GM21786 (cell line): ENCODE data around the gene HAPLN2.
"Not testable (repeated sequence)": the region's sequence is repeated elsewhere in the genome, so short reads cannot be mapped to it uniquely, and the experiment has no call there.

ENCODE experiments used
- ATAC-seq: cut with Tn5 transposase; IDR thresholded peaks from one replicate; pipeline ENCODE4 v1.9.1; 2021; ENCODE audit not compliant: unreplicated experiment

HAPLN2 gene

GRCh38 chr1:156618853-156619581 is at the start of gene HAPLN2:
HAPLN2 (plus strand) TSS chr1:156619415; CDS start chr1:156623491, 4,076 bp downstream.
- no peak for ATAC-seq

- ATAC-seq = no peak
These were observed 47.9 kb upstream of the HAPLN2 start for GRCh38 chr1:156571261-156571852.

- peak; percentile 78 for ATAC-seq
These were observed 47.1 kb upstream of the HAPLN2 start, which contains the start of gene IQGAP3 for GRCh38 chr1:156571919-156572662. IQGAP3 (minus strand) TSS chr1:156572565; CDS start chr1:156572529, 36 bp downstream.

GRCh38 chr1:156572663-156573018 is 46.6 kb upstream of the HAPLN2 start:
- no peak for ATAC-seq

DNA sequence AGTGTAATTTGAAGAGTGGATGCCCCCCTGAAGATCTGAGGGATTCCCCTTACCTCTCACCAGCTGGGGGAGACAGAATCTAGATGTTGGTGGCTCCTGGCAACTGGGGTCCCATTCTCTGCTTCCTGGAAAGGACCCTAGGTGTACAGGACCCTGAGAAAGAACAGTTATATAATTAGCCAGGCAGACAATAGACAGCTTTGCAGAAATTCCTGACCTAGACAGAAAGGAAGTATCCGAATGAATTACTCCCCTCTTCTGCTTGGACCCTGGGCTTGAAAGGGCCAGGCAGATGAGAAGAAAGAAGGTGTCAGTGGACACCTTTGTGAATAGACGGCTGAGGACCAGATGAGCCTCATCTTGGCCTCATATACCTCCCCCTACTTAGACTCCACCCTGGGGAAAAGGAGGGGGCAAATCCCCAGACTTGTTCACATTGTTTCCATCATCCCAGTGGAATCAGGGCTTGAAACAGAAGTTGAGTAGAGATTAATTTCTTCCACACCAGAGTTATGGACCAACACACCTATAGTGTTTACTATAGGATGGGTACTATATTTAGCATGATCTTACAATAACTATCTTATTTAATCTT is 45.1 kb upstream of the HAPLN2 start:
- no peak for ATAC-seq

DNA sequence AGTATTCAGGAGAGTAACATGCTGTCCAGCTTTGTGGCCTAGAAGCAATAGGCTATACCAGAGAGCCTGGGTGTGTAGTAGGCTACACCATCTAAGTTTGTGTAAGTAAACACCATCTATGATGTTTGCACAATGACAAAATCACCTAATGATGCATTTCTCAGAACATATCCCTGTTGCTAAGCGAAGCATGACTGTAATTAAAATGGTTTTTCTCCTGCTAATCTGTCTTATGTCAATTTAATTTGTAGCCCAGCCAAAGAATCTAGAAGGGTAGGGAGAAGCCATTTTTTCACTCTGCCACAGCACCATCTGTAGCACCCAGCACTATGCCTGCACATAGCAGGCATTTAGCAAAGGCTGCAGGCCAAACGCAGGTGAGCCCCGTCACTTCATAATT is 41.7 kb upstream of the HAPLN2 start:
- ATAC-seq = no peak

- ATAC-seq = no peak
These were observed 41.2 kb upstream of the HAPLN2 start for GRCh38 chr1:156578055-156578454.

DNA sequence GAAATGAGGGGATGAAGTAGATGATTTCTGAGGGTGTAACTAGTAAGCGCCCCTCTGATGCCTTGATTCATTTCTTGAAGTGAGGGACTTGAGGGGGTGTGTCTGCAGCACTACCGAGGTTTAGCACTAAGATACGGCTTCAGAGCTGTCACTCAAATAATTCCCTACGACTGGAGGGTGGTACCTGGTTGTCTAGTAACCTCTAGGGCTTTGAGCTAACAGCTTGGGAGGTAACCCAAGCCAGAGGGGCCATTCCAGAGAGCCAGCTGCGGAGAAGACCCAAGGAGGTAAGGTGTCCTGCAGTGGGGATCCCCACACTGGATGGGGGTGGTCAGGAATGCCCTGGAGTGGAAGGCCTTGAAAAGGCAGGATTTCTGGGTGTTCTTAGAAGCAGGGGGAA is 39.7 kb upstream of the HAPLN2 start, which contains the start of gene TTC24:
TTC24 (plus strand) TSS at position 252 of the 400 bp plus-strand sequence. CDS start 1,642 bp downstream, outside the sequence.
- no peak for ATAC-seq

GRCh38 chr1:156581661-156582387 is 37.4 kb upstream of the HAPLN2 start:
- no peak for ATAC-seq

DNA sequence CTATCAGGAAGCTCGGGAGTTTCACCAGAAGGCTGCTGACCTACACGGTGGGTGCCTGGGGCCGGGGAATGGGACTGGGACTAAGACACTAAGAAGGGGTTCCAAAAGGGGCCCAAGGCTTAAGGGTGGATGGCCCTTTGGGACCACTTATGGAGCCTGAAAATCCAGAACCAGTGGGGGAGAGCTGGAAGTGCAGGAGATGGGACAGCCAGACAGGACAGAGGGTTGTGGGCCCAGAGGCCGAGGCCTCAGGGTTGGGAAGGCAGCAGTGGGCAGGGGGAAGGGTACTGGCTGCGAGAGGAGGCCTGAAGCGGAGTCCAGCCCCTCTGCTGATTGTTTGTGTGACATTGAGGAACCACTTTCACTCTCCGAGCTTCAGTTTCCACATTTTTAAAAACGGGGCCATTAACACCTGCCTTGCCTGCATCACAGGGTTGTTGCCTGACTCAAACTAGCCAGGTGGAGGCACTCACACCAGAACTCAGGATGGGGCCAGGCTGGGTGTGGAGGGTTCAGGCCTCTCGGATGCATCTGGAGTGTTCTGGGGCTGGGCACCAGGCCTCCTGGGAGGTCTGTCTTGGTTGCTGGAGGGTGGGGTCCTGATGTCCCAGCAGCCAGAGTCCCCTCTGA is 36.7 kb upstream of the HAPLN2 start:
- ATAC-seq = no peak

DNA sequence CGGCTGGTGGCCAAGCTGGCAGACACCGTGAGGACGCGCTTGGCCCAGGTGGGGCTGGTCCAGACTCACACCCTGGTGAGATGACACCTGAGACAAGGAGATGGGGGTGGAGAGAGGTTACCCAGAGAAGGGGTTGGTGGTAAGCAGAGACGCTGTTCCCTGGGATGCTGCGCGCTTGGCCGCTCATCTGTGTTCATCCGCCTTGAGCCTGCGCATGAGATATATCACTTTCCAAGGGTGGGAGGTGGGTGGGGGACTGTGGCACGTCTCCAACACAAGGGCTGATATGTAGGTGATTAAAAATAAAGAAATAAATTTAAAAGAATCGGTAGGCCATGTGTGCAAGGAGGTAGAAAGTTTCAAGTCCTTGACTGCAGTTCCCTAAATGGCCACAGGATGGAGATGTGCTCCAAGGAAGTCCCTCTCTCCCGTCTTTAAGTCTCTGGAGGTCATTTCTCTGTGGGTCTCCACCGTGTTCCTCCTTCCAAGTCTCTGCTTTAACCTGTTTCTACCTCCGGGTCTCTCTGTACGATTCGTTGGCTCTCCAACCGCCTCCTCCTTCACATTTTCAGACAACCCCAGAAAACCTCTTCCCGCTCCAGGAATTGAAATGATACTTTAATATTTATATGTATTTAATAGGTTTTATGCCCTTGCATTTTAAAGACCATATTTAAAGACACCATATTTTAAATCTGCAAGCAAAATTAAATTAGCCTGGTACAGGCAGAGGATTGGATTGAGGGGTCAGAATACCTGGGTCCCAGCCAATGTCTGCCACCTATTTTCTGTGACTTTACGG is 35.2 kb upstream of the HAPLN2 start:
- ATAC-seq = no peak

- no peak for ATAC-seq
These were observed 34.4 kb upstream of the HAPLN2 start for GRCh38 chr1:156584813-156585212.

- ATAC-seq = no peak
These were observed 32.9 kb upstream of the HAPLN2 start for GRCh38 chr1:156586323-156586722.

DNA sequence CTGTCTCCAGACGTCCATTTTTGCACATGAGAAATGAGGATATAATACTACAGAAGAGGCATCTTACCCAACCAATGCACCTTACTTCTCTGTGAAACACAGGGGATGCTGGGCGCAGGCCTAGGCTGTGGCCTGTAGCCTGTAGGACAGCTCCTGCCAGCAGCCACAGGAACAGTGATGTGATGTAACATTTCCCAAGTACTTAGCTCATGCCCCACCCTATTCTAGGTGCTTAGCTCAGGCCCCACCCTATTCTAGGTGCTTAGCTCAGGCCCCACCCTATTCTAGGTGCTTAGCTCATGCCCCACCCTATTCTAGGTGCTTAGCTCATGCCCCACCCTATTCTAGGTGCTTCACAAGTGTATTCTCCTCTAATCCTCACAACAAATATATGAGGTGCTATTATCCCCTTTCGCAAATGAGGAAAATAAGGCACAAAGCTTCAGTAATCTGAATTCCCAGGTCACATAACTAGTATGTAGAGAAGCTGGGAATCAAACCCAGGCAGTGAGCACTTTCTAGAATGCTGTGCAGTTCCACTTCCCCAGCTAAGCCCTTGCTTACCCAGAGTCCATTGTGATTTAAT is 32.2 kb upstream of the HAPLN2 start:
- ATAC-seq = no peak

DNA sequence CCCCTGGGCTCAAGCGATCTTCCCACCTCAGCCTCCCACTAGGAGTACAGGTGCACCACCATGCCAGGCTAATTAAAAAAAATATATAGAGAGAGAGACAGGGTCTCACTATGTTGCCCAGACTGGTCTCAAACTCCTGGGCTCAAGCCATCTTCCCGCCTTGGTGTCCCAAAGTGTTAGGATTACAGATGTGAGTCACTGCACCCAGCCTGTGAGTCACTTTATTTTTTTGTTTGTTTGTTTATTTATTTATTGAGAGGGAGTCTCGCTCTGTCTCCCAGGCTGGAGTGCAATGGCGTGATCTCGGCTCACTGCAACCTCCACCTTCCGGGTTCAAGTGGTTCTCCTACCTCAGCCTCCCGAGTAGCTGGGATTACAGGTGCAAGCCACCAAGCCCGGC is 31.3 kb upstream of the HAPLN2 start:
- not testable (repeated sequence) for ATAC-seq

GRCh38 chr1:156589546-156589945 is 29.7 kb upstream of the HAPLN2 start:
- no peak for ATAC-seq

- no peak for ATAC-seq
These were observed 28.7 kb upstream of the HAPLN2 start for GRCh38 chr1:156590326-156591180.

GRCh38 chr1:156591181-156591431 is 28.1 kb upstream of the HAPLN2 start:
- ATAC-seq = no peak
